GM04503 (cell line): Measurements from ENCODE around the gene HOXC4.

ENCODE experiments used
- DNase-seq: peaks from one replicate; pipeline ENCODE4 v3.0.0-alpha.2; 2012; ENCODE audit warnings: low read depth

The HOXC4 gene

DNA sequence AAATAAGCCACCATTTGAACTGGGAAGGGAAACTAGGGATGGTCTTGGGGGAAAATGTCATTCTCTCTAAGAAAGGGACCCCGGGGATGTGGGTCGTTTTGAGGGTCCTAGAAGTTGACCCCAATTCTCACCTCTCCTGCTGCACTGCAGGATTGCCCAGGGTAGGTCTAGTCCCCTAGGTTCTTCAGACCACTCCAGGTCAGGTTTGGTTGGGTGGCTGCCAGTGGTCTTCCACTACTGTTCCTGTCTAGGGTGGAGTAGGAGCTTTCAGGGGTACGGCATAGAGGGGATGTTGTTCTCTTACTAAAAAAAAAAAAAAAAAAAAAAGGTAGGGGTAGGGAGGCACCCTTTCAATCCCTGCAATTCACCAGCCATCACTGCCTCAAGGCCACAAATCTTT is 37.6 kb upstream of the HOXC4 start:
- DNase-seq, result no peak

GRCh38 chr12:54016478-54016964 is 37.1 kb upstream of the HOXC4 start:
- DNase-seq, result peak; percentile 88

DNA sequence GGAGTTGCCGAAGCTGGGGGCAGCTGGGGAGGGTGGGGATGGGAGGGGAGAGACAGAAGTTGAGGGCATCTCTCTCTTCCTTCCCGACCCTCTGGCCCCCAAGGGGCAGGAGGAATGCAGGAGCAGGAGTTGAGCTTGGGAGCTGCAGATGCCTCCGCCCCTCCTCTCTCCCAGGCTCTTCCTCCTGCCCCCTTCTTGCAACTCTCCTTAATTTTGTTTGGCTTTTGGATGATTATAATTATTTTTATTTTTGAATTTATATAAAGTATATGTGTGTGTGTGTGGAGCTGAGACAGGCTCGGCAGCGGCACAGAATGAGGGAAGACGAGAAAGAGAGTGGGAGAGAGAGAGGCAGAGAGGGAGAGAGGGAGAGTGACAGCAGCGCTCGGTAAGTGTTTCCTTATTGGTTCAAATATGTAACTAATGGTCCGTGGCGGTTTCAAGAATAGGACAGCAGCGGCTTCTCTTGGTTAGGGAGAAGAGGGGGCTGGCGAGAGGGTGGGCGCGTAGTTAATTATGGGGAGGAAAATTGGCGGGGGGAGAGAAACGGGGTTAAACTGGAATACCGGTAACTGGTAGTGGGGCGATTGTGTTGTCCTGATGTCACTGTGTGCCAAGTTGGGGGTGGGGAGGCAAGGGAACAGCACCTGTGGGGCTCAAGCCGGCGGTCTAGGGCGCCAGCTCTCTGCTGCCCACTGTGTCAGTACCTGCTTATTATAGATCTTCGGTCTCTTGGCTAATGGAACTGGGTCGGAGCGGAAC is 36.4 kb upstream of the HOXC4 start:
- no peak for DNase-seq

DNA sequence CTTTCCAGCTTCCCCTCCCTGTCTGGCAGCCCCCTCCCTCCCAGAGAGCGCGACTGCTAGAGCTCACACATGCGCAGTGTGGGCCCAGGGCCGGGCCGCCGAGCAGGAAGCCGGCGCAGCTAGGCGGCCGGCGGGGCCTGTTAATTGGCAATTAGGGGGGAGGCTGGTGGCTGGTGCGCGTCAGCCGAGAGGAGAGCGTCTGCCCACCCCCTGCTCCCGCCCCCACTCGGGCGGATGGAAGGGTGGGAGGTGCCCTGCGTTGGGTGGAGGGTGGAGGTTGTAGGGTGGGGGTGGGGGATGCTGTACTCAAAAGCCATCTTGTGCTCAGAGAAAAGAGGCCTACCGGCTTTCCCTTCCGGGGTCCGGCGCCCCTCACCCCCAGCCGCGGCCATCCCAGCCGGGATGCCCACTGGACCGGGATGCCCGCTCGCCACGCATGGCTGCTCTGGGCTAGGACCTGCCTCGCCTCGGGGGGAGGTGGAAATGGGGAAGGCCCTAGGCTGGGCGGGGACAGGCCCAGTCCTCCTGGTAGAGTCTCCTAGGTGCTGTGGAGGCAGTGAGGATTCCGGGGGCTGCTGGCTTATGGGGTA is 35.7 kb upstream of the HOXC4 start:
- DNase-seq, result no peak

- DNase-seq, result no peak
Observed at GRCh38 chr12:54018468-54018984, 35.1 kb upstream of the HOXC4 start.

GRCh38 chr12:54019091-54019811 is 34.4 kb upstream of the HOXC4 start:
- DNase-seq, result no peak

DNA sequence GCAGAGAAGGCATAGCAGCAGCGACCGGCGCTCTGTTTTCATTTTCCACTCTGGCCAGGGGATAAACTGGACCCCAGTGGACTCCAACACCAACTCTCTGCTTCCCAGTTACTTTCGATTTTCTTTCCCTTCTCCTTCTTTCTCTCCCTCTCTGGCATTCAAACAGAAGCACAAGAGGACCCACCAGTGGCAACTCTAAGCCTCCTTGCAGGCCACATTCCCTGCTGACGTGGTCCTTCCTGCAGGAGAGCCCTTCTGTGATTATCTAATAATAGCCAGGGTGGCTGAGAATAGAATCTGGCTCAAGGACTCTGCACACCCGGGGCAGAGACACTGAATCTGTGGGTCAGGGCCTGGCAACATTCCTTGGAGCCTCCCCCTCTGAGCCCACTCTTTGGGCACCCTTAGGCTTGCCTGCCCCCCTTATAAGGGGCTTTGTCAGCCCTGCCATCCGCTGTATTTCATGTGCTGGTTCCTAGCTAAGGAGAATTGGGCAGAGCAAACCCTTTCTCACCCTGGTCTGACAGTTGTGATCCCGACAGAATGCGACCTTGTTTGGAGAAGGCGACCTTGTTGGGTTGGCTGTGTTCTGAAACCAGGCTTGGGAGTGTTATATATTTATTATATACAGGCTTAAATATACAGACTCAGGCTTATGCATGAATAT is 33.6 kb upstream of the HOXC4 start:
- no peak for DNase-seq

DNA sequence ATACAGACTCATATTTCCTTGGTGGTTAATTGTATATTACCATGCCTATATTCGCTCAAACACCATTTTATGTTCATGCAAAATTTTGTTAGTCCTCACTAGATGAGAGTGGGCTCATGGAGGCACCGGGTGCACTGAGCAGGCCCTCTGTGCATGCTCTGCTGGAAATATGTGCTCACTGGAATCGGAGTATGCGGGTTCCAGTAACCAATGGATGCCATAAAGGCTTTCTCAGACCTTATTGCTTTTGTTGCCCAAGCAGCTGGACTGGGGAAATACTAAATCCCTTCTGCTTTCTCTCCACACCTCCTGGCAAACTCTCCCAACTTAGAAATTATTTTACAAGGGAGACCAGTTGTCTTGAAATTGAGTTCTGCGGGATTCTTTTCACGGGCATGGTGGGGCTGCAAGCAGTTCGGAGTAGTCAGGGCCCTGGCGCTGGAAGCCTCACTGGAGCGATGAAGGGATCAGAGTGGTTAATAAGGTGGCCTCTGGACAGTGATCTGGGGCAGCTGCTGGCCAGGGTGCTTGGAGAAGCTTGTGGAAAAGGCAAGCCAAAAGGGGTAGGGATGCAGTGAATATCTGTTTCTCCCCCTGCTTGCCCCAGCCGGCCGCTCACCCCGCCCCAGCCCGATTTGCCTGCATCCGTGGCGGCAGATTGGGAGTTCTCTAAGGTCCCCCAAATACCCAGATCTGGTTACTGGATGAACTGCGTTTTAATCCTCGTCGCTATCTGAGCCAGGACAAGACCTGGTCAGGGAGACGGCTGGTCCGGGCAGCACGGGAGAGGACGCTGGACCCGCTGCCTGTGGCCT is 32.8 kb upstream of the HOXC4 start:
- peak; percentile 11 for DNase-seq

- peak; percentile 26 for DNase-seq
Observed at GRCh38 chr12:54021432-54022013, 32.1 kb upstream of the HOXC4 start.

DNA sequence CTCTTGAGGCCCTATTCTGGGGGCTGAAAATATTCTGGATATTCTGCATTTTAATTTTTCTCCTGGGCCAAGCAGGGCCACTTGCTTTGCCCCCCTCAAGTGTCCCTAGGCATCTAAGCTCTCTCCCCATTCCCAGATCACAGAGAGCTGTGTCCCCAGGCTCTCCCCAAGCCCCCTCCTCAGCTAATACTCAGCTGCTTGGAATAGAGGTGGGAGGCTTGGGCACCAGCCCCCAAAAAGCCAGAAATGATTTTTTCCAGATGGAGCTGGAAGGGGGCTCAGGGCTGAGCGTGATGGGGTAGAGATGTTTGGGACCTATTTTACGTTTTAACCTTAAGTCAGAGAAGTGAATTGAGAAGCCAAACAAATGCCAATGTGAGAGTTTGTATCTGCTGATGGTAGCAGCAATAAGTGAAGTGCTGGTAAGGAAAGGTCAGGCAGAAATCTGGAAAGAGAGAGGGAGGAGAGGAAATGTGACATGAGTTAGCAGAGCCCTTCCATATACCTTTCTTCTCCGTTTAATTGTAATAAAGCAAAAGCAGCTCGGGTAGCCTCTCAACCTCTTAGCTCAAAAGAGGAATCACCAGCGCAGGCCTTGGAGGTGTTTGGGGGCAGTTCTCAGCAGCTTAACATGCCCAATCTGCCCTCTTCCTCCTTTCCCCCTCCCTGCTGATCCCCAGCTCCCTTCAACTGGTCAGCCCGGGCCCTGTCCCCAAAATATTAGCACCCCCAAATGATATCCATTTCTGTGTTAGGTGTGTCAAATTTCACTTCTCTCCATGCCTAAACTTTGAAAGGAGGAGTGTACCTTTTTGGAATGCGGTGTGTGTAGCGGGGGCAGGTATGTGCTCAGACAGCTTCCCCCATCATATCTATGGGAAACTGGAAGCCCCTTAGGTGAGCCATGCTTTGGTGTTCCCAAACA is 30.4 kb upstream of the HOXC4 start:
- DNase-seq, result peak; percentile 6

DNA sequence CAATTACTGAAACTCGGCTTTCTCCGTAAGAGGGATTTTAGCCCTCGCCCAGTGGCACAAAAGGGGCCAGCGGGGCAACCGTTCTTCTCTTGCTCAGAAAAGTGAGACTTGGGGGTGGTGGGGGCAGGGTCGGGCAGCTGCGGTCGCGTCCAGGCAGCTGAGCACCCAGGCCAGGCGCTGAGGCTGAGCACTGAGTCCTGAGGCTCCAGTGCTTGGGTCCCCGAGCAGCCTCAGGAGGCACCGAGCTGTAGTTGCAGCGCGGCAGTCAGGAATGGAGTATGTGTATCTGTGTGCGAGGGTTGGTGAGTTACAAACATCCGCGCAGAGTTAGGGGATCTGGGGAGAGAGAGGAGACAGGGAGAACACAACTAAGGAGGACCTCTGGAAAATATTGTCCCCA is 29.5 kb upstream of the HOXC4 start:
- peak; percentile 18 for DNase-seq

DNA sequence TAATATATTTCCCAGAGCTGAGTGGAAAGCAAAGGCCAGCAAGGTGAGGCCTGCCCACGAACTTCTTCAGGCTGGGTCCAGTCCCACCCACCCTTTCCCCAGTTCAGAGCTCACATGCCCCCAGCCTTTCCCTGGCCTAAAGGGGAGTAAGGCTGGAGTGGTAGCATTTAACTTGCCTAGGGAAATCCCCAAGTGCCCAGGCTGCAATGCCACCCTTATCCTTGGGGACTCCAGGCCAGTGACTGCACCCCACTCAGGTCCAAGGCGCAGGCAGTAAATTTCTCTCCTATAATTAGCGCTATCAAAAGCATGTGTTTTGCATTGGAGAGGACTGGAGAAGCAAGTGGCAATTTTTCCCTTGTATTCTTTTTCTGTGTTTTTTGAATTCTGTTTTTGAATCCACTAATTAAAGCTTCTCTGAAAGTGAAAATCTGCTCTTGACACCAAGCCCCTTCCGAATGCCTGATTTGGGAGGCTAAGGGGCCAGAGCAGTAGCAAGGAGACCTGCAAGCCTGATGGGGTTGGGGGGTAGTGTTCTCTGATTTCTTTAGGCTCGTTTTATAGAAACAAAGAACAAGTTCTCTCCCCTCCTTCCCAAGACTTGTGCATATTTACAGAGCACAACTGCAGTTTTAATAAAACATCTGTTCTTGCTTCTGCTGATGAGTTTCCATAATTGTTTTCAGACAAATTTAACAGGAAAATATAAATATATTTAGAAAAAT is 28.9 kb upstream of the HOXC4 start:
- DNase-seq, result no peak

DNA sequence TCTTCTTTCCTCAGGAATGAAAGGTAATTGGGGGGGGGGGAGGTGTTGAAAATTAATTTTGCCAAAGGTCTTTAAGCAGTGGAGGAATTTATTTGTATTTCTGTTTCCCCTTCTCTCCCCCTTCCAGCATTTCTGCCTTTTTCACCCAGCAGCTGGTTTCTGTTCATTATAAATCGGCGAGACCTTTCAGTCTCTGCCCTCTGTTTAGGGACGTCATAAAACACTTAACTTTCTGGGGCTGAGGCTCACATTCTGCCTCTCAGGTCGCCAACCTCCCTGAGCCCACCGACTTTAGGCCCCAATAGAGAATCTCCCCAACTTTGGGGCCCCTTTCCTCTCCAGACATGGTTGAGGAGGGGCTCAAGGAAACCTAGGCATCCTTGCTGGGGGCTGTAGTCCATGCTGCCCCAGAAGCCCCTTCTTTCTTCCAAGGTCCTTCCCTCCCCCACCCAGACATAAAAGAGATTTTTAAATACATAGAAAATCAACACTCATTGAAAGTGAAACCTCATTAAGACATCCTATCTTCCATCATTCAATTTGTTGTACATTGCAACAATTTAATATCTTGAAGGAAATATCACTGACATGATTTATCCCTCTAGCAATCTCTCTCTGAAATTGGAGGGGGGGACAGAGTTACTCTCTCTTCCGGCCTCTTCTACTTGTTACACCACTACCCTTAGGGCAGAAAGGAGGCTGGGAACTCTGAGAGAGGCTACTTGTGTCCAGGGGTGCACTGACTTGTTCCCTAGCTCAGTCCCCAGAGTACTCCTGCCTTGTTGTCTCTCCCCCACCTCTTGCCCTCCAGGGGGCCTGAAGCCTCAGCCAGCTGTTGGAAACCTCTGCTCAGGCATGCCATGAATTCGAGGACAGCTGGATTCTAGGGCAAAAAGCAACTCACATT is 27.9 kb upstream of the HOXC4 start:
- no peak for DNase-seq

GRCh38 chr12:54026640-54027441 is 26.8 kb upstream of the HOXC4 start:
- DNase-seq, result no peak

DNA sequence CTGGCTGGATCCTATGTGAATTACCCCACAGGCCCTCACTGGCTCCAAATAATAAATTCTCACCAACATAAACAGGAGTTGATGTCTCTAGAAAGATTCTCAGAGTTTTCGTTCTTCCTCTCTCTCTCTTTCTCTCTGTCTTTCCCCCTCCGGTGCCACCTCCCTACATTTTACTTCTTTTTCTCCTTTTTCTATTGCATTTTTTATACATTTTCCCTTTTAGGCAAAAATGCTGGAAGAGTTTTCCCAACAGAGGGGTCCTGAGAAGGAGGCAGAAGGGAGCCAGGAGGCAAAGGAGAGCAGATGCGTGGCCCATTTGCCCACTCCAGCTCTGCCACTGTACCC is 26.2 kb upstream of the HOXC4 start:
- no peak for DNase-seq

DNA sequence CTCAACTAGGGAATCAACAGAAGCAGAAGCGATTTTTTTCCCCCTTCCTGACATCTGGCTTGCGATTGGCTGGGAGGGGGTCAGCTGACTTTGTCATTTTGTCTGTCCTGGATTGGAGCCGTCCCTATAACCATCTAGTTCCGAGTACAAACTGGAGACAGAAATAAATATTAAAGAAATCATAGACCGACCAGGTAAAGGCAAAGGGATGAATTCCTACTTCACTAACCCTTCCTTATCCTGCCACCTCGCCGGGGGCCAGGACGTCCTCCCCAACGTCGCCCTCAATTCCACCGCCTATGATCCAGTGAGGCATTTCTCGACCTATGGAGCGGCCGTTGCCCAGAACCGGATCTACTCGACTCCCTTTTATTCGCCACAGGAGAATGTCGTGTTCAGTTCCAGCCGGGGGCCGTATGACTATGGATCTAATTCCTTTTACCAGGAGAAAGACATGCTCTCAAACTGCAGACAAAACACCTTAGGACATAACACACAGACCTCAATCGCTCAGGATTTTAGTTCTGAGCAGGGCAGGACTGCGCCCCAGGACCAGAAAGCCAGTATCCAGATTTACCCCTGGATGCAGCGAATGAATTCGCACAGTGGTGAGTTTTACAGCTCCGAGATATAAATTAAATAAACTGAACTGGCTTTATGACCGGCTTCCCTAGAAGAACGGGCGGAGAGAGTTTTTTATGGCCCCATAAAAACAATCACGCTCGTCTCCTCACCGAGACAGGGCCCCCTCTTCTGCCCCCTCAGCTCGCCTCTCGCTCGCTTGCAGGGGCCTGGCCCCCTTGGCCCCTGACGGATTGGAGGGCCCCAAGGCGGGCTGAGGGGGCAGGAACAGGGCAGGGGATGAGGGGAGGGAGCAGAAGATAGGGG is 25.1 kb upstream of the HOXC4 start, which contains the start of gene HOXC6:
TSS of gene HOXC6 (plus strand) at position 127 of the 888 bp plus-strand sequence. CDS start at position 209, 82 bp downstream.
- no peak for DNase-seq
